Measurements from ENCODE around the gene RTTN.
A peak's percentile ranks its signal among the peaks of the same experiment; 100 is the strongest.
"Not testable (repeated sequence)": the region's sequence is repeated elsewhere in the genome, so short reads cannot be mapped to it uniquely, and the experiment has no call there.

The RTTN gene

GRCh38 chr18:70205421-70206397 is at the start of gene RTTN:
TSS of gene RTTN (minus strand) at chr18:70205687. CDS start at chr18:70205658, 29 bp downstream.
- DNase-seq, result peak; percentile 86 to 88

- no peak for DNase-seq
These were observed 45.3 kb upstream of the RTTN start for GRCh38 chr18:70250781-70251180.

GRCh38 chr18:70249861-70250260 is 44.4 kb upstream of the RTTN start:
- DNase-seq, result not testable (repeated sequence)

- DNase-seq, result no peak
These were observed 43.6 kb upstream of the RTTN start for GRCh38 chr18:70249118-70249517.

GRCh38 chr18:70246061-70246466 is 40.6 kb upstream of the RTTN start:
- no peak for DNase-seq

GRCh38 chr18:70243131-70243929 is 37.8 kb upstream of the RTTN start:
- no peak for DNase-seq

GRCh38 chr18:70236921-70237320 is 31.4 kb upstream of the RTTN start:
- DNase-seq, result not testable (repeated sequence)

- no peak for DNase-seq
These were observed 30.0 kb upstream of the RTTN start for GRCh38 chr18:70235478-70235877.

- DNase-seq, result no peak
These were observed 29.4 kb upstream of the RTTN start for GRCh38 chr18:70234667-70235459.

- DNase-seq, result no peak
These were observed 28.5 kb upstream of the RTTN start for GRCh38 chr18:70233974-70234373.

- no peak for DNase-seq
These were observed 26.8 kb upstream of the RTTN start for GRCh38 chr18:70232261-70232660.

- DNase-seq, result no peak
These were observed 24.2 kb upstream of the RTTN start for GRCh38 chr18:70229639-70230038.

GRCh38 chr18:70228536-70228935 is 23.0 kb upstream of the RTTN start:
- no peak for DNase-seq

GRCh38 chr18:70227438-70227837 is 22.0 kb upstream of the RTTN start:
- no peak for DNase-seq

GRCh38 chr18:70221915-70222278 is 16.4 kb upstream of the RTTN start:
- DNase-seq, result no peak

- DNase-seq, result no peak
These were observed 15.8 kb upstream of the RTTN start for GRCh38 chr18:70221156-70221914.

- DNase-seq, result no peak
These were observed 15.1 kb upstream of the RTTN start for GRCh38 chr18:70220628-70221027.

- DNase-seq, result no peak
These were observed 14.2 kb upstream of the RTTN start for GRCh38 chr18:70219688-70220087.

- DNase-seq, result no peak
These were observed 11.3 kb upstream of the RTTN start for GRCh38 chr18:70216788-70217187.

- DNase-seq, result no peak
These were observed 1.7 kb upstream of the RTTN start for GRCh38 chr18:70207181-70207580.

GRCh38 chr18:70200286-70200685 is 5.2 kb downstream of the RTTN start:
- no peak for DNase-seq

GRCh38 chr18:70197844-70198243 is 7.6 kb downstream of the RTTN start:
- no peak for DNase-seq

Data from stimulated activated CD4-positive, alpha-beta T cell treated with anti-CD3 and anti-CD28 coated beads, Interleukin-4, amount 100 ng/mL, for 4 hours (primary cell).